Neural cell (in vitro differentiated cells): ENCODE results near the gene C16orf74. TPM values are rescaled to one million over a fixed set of nuclear protein-coding genes. Genes with fewer than 3 reads are reported as not detected.

ENCODE experiments used
- H2AFZ ChIP-seq: fragments of 200-600, 300-800 bp; sonication (generic), shearing (Covaris generic); 2 replicates; pipeline ENCODE4 v1.6.0; 2014; ENCODE audit warnings: low read depth, mild to moderate bottlenecking, antibody characterized with exemption, low read length, moderate library complexity
- H3F3A ChIP-seq: fragments of 200-600 bp; shearing (Covaris generic); 2 replicates; pipeline ENCODE4 v1.6.1; 2016; ENCODE audit warnings: mild to moderate bottlenecking, moderate library complexity, mixed read lengths, antibody characterized with exemption, low read length; ENCODE audit not compliant: insufficient read depth, poor library complexity, severe bottlenecking
- H3K27ac ChIP-seq: fragments of 200-600, 300-800 bp; sonication (generic), shearing (Covaris generic); 2 replicates; pipeline ENCODE4 v1.5.1; 2014; ENCODE audit warnings: mild to moderate bottlenecking, low read length, moderate library complexity
- H3K27me3 ChIP-seq: fragments of 300-800, 200-600 bp; sonication (generic), shearing (Covaris generic); 2 replicates; pipeline ENCODE4 v1.6.0; 2014; ENCODE audit warnings: mild to moderate bottlenecking, low read depth, low read length, moderate library complexity; ENCODE audit not compliant: insufficient read depth
- H3K36me3 ChIP-seq: fragments of 300-800, 200-600 bp; sonication (generic), shearing (Covaris generic); 2 replicates; pipeline ENCODE4 v1.5.1; 2014; ENCODE audit warnings: mild to moderate bottlenecking, antibody characterized with exemption, low read length, moderate library complexity; ENCODE audit not compliant: insufficient read depth
- H3K4me2 ChIP-seq: fragments of 300-800, 200-600 bp; sonication (generic), shearing (Covaris generic); 2 replicates; pipeline ENCODE4 v1.6.0; 2014; ENCODE audit warnings: mild to moderate bottlenecking, low read length
- H3K4me3 ChIP-seq: fragments of 300-800, 200-600 bp; sonication (generic), shearing (Covaris generic); 2 replicates; pipeline ENCODE4 v1.5.1; 2014; ENCODE audit warnings: mild to moderate bottlenecking, low read length, moderate library complexity
- H3K79me2 ChIP-seq: fragments of 200-600 bp; shearing (Covaris generic); replicated peaks from 2 replicates; pipeline ENCODE4 v1.6.0; 2014; ENCODE audit warnings: mild to moderate bottlenecking, low read length, moderate library complexity; ENCODE audit not compliant: insufficient read depth
- H3K9ac ChIP-seq: fragments of 300-800, 200-600 bp; sonication (generic), shearing (Covaris generic); 2 replicates; pipeline ENCODE4 v1.6.1; 2016; ENCODE audit warnings: mild to moderate bottlenecking, low read length, mixed read lengths
- H3K9me2 ChIP-seq: fragments of 200-600 bp; shearing (Covaris generic); 2 replicates; pipeline ENCODE4 v1.6.1; 2016; ENCODE audit warnings: mild to moderate bottlenecking, low read length, mixed read lengths; ENCODE audit not compliant: insufficient read depth
- H3K9me3 ChIP-seq: fragments of 200-600, 300-800 bp; sonication (generic), shearing (Covaris generic); 2 replicates; pipeline ENCODE4 v1.6.1; 2016; ENCODE audit warnings: mild to moderate bottlenecking, mixed run types, low read length, moderate library complexity, mixed read lengths
- H4K20me1 ChIP-seq: fragments of 200-600 bp; shearing (Covaris generic); 2 replicates; pipeline ENCODE4 v1.6.1; 2016; ENCODE audit warnings: mild to moderate bottlenecking, mixed run types; ENCODE audit not compliant: insufficient read depth
- CTCF ChIP-seq: fragments of 450-650 bp; IDR thresholded peaks from 2 replicates; pipeline ENCODE4 v1.5.1; 2014; ENCODE audit warnings: antibody characterized with exemption, mild to moderate bottlenecking, moderate library complexity; ENCODE audit not compliant: poor library complexity, severe bottlenecking
- EP300 ChIP-seq: fragments of 450-650 bp; conservative IDR thresholded peaks from 2 replicates; pipeline ENCODE4 v1.6.1; 2014; ENCODE audit warnings: antibody characterized with exemption, mild to moderate bottlenecking, moderate library complexity; ENCODE audit not compliant: poor library complexity, severe bottlenecking
- MXI1 ChIP-seq: fragments of 450-650 bp; conservative IDR thresholded peaks from 2 replicates; pipeline ENCODE4 v1.6.1; 2014; ENCODE audit warnings: antibody characterized with exemption, mild to moderate bottlenecking; ENCODE audit not compliant: poor library complexity, severe bottlenecking
- POLR2AphosphoS5 ChIP-seq: IDR thresholded peaks from 2 replicates; pipeline ENCODE4 v1.6.1; 2012
- SMC3 ChIP-seq: fragments of 450-650 bp; conservative IDR thresholded peaks from 2 replicates; pipeline ENCODE4 v1.6.1; 2014; ENCODE audit warnings: antibody characterized with exemption, mild to moderate bottlenecking, moderate library complexity; ENCODE audit not compliant: poor library complexity
- TAF1 ChIP-seq: IDR thresholded peaks from 2 replicates; pipeline ENCODE4 v1.6.1; 2012; ENCODE audit warnings: low read depth
- polyA plus RNA-seq: library from polyadenylated mRNA; depleted of rRNA; stranded (reverse); fragments of >200 nt; gene quantifications from 2 replicates; pipeline ENCODE4 v1.2.3, GENCODE V29; 2014
- TF ChIP-seq, protein P1 (sequence below): IDR thresholded peaks from 2 replicates; pipeline ENCODE4 v1.6.1; 2012; ENCODE audit warnings: borderline replicate concordance

C16orf74 gene
- polyA plus RNA-seq, 1 donor from 2014 or later: not detected

DNA sequence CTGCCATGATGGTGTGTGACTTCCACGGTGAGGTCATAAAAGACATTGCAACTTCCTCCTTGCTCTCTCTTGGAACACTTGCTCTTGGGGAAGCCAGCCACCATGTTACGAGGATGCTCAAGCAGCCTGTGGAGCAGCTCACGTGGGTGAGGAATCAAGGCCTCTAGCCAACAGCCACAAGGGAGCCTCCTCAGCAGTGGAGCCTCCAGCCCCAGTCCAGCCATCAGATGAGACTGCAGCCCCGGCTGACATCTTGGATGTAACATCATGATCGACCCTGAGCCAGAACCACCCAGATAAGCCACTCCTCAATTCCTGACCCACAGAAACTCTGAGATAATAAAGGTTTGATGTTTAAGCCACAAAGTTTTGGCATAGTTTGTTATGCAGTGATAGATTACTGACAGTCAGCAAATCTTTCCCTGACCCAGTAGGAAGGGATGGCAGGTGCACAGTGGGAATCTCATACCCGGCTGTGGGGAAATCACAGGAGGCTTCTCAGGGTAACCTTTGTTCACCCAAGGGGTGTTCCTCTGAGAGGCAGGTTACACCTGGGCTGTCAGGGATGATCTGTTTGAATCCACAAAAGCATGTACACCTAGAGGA is 38.8 kb downstream of the C16orf74 start:
- Histone ChIP-seq H3K4me3 (no peak overlapping the region), H3K79me2 (no peaks in the 10 kb centered on the region), H3K9me3 (no peaks in the 10 kb centered on the region), H3F3A (no peaks in the 10 kb centered on the region), H3K4me2 (no peak overlapping the region), H3K27me3 (no peaks in the 10 kb centered on the region), H3K36me3 (no peaks in the 10 kb centered on the region), H2AFZ (no peak overlapping the region), H4K20me1 (no peaks in the 10 kb centered on the region), H3K9ac (no peak overlapping the region), H3K27ac (no peak overlapping the region), H3K9me2 (no peaks in the 10 kb centered on the region)
- TF ChIP-seq EP300 (no peak), SMC3 (no peak), TAF1 (no peak), CTCF (no peak), POLR2AphosphoS5 (no peak), MXI1 (no peak)

DNA sequence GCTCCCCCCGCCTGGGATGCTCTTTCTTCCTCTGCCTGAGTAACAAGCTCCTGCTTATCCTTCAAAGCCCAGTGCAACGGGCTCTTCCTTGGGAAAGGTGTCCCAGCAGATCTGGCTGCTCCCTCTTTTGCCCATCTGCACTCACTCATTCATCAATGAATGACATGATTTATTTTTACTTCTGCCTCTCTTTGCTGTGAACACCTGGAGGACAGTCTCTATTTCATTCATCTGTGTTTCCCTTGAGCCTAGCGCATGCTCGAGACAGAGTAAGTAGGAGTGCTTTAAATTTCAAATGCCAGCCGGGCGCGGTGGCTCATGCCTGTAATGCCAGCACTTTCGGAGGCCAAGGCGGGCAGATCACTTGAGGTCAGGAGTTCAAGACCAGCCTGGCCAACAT is 40.2 kb downstream of the C16orf74 start:
- no peaks in the 10 kb centered on the region for H3K79me2 ChIP-seq
- H4K20me1 ChIP-seq: no peaks in the 10 kb centered on the region
- H3K4me3 ChIP-seq: no peak overlapping the region
- no peak overlapping the region for H3K4me2 ChIP-seq
- TF ChIP-seq CTCF: no peak
- TF ChIP-seq, protein P1, sequence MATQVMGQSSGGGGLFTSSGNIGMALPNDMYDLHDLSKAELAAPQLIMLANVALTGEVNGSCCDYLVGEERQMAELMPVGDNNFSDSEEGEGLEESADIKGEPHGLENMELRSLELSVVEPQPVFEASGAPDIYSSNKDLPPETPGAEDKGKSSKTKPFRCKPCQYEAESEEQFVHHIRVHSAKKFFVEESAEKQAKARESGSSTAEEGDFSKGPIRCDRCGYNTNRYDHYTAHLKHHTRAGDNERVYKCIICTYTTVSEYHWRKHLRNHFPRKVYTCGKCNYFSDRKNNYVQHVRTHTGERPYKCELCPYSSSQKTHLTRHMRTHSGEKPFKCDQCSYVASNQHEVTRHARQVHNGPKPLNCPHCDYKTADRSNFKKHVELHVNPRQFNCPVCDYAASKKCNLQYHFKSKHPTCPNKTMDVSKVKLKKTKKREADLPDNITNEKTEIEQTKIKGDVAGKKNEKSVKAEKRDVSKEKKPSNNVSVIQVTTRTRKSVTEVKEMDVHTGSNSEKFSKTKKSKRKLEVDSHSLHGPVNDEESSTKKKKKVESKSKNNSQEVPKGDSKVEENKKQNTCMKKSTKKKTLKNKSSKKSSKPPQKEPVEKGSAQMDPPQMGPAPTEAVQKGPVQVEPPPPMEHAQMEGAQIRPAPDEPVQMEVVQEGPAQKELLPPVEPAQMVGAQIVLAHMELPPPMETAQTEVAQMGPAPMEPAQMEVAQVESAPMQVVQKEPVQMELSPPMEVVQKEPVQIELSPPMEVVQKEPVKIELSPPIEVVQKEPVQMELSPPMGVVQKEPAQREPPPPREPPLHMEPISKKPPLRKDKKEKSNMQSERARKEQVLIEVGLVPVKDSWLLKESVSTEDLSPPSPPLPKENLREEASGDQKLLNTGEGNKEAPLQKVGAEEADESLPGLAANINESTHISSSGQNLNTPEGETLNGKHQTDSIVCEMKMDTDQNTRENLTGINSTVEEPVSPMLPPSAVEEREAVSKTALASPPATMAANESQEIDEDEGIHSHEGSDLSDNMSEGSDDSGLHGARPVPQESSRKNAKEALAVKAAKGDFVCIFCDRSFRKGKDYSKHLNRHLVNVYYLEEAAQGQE: no peak
- no peaks in the 10 kb centered on the region for H3K27me3 ChIP-seq
- H3K9ac ChIP-seq: no peak overlapping the region
- no peaks in the 10 kb centered on the region for H3K9me3 ChIP-seq
- no peak overlapping the region for H2AFZ ChIP-seq
- no peaks in the 10 kb centered on the region for H3K9me2 ChIP-seq
- H3K27ac ChIP-seq: no peak overlapping the region
- no peaks in the 10 kb centered on the region for H3K36me3 ChIP-seq
- no peaks in the 10 kb centered on the region for H3F3A ChIP-seq
